Left lung (tissue), 10 donors: ENCODE data around the gene SMARCAL1. TPM values are rescaled to one million over a fixed set of nuclear protein-coding genes. Genes with fewer than 3 reads are reported as not detected.

Experiments used
- ATAC-seq: fragments of 200-7000 bp; cut with Tn5 transposase; one replicate; pipeline ENCODE4 v1.9.1; 2020; ENCODE audit warnings: moderate library complexity
- DNase-seq, 4 donors: peaks; one replicate each; pipeline ENCODE4 v3.0.0-alpha.2; 2013 to 2020
- H3K27ac ChIP-seq, 2 donors: fragments of 200-600 bp; sonication (generic) in 1 of 2; one replicate each; pipeline versions ENCODE4 v1.5.0 to v1.8.0; 2020 to 2021
- H3K27me3 ChIP-seq, 2 donors: fragments of 200-600 bp; sonication (generic) in 1 of 2; one replicate each; pipeline versions ENCODE4 v1.5.0 to v1.8.0; 2020 to 2021
- H3K36me3 ChIP-seq, 2 donors: fragments of 200-600 bp; sonication (generic) in 1 of 2; one replicate each; pipeline versions ENCODE4 v1.5.0 to v1.8.0; 2020 to 2021
- H3K4me1 ChIP-seq, 2 donors: fragments of 200-600 bp; one replicate each; pipeline ENCODE4 v1.8.0; 2021
- H3K4me3 ChIP-seq, 2 donors: fragments of 200-600 bp; sonication (generic) in 1 of 2; one replicate each; pipeline versions ENCODE4 v1.5.0 to v1.8.0; 2020 to 2021; ENCODE audit warnings: mild to moderate bottlenecking in 1 of 2
- H3K9me3 ChIP-seq, 2 donors: fragments of 200-600 bp; sonication (generic) in 1 of 2; one replicate each; pipeline versions ENCODE4 v1.5.0 to v1.8.0; 2020 to 2021
- CTCF ChIP-seq, 2 donors: fragments of 200-600 bp; sonication (generic) in 1 of 2; IDR thresholded peaks; one replicate each; pipeline versions ENCODE4 v1.5.0 to v1.8.0; 2021; ENCODE audit warnings: antibody characterized with exemption in 2 of 2
- intact Hi-C, 2 donors: fragments of 100-400 bp; cut with DNase I; formaldehyde crosslinking; loops; one replicate each; pipeline versions ENCODE4 v1.11.2 to v1.14.2; 2022
- polyA plus RNA-seq, 6 donors: library from polyadenylated mRNA; unstranded; fragments of 120-200 nt; gene quantifications; one replicate each; pipeline ENCODE4 v1.2.1, GENCODE V29; 2013; ENCODE audit not compliant: insufficient read length in 6 of 6
- total RNA-seq, 2 donors: library from RNA; stranded (reverse); fragmentation: NEBNext Ultra II Directional; extraction: Animal tissue kit (Norgen Biotek cat#: 25700); gene quantifications; one replicate each; pipeline ENCODE4 v1.2.1, GENCODE V29; 2021
- donor health status: DM: no; HTN: yes; CAD: no.
- donor health status: DM: no; HTN: no; CAD: no.

SMARCAL1 gene
- total and polyA plus RNA-seq, 8 donors: 18.1 to 34.5 (median 29.8) TPM

GRCh38 chr2:216387262-216387661, 25.0 kb upstream of the SMARCAL1 start:
- H3K4me1 ChIP-seq: no peaks in the 10 kb centered on the region
- H3K27ac ChIP-seq: no peak overlapping the region
- TF ChIP-seq CTCF (IDR thresholded peaks at IDR 0.05): no peak
- H3K27me3 ChIP-seq: no peaks in the 10 kb centered on the region
- H3K9me3 ChIP-seq: no peaks in the 10 kb centered on the region
- intact Hi-C loops: no loop called here
- DNase-seq (no peak), ATAC-seq (no peak)
- H3K4me3 ChIP-seq: no peak overlapping the region
- H3K36me3 ChIP-seq: no peaks in the 10 kb centered on the region

- intact Hi-C loops: no loop called here
- Histone ChIP-seq H3K27me3 (no peaks in the 10 kb centered on the region), H3K27ac (no peak overlapping the region), H3K4me3 (no peak overlapping the region), H3K9me3 (no peaks in the 10 kb centered on the region), H3K36me3 (no peaks in the 10 kb centered on the region), H3K4me1 (no peaks in the 10 kb centered on the region)
- TF ChIP-seq CTCF (IDR thresholded peaks at IDR 0.05): no peak
- DNase-seq: no peak
- ATAC-seq: no peak
Measured at GRCh38 chr2:216388046-216388884, 24.0 kb upstream of the SMARCAL1 start.

- H3K9me3 ChIP-seq: no peaks in the 10 kb centered on the region
- H3K4me1 ChIP-seq: no peaks in the 10 kb centered on the region
- no peak for DNase-seq
- H3K4me3 ChIP-seq: no peak overlapping the region
- TF ChIP-seq CTCF (IDR thresholded peaks at IDR 0.05): no peak
- peak; percentile 24 for ATAC-seq
- no peaks in the 10 kb centered on the region for H3K27me3 ChIP-seq
- intact Hi-C loops: no loop called here
- no peak overlapping the region for H3K27ac ChIP-seq
- H3K36me3 ChIP-seq: no peaks in the 10 kb centered on the region
Measured at GRCh38 chr2:216389570-216389969, 22.7 kb upstream of the SMARCAL1 start.

- intact Hi-C loops: no loop called here
- DNase-seq: no peak
- H3K36me3 ChIP-seq: no peaks in the 10 kb centered on the region
- no peaks in the 10 kb centered on the region for H3K27me3 ChIP-seq
- H3K4me1 ChIP-seq: no peaks in the 10 kb centered on the region
- H3K27ac ChIP-seq: no peak overlapping the region
- H3K9me3 ChIP-seq: no peaks in the 10 kb centered on the region
- no peak for TF ChIP-seq CTCF (IDR thresholded peaks at IDR 0.05)
- ATAC-seq: no peak
- H3K4me3 ChIP-seq: no peak overlapping the region
Measured at GRCh38 chr2:216391401-216391800, 20.9 kb upstream of the SMARCAL1 start.

GRCh38 chr2:216392018-216392562, 20.2 kb upstream of the SMARCAL1 start:
- Histone ChIP-seq H3K4me3 (no peak overlapping the region), H3K9me3 (no peaks in the 10 kb centered on the region), H3K27ac (no peak overlapping the region), H3K36me3 (no peaks in the 10 kb centered on the region), H3K27me3 (no peaks in the 10 kb centered on the region), H3K4me1 (no peaks in the 10 kb centered on the region)
- intact Hi-C loops: no loop called here
- ATAC-seq (no peak), DNase-seq (no peak)
- no peak for TF ChIP-seq CTCF (IDR thresholded peaks at IDR 0.05)
